Measurements from ENCODE around the gene CAMK1. TPM values are rescaled to one million over a fixed set of nuclear protein-coding genes. Genes with fewer than 3 reads are reported as not detected.

The CAMK1 gene
- total and polyA plus RNA-seq, 9 of the 15 experiments (the other 6 are each of a cell fraction or from before 2014, with no cell fraction given) = 0.23 to 10.7 (median 6.0) TPM

- TF ChIP-seq MLLT1 (IDR thresholded peaks at IDR 0.05) (no peak), FOSL1 (tag; conservative IDR thresholded peaks at IDR 0.05) (peak; percentile 69), ZNF253 (CRISPR knock-in tag; conservative IDR thresholded peaks at IDR 0.05) (no peak), ZNF507 (tag; conservative IDR thresholded peaks at IDR 0.05) (no peak), BCLAF1 (IDR thresholded peaks at IDR 0.05; ENCODE audit: borderline replicate concordance in 1 of 2, control insufficient read depth in 1 of 2, low read depth in 2 of 2, low read length in 1 of 2) (no peak), POLR2B (IDR thresholded peaks at IDR 0.05; ENCODE audit: low read depth, partially characterized antibody) (peak; percentile 80), ARID3A (IDR thresholded peaks at IDR 0.05; ENCODE audit: borderline replicate concordance, low read depth, low read length) (no peak), DMBX1 (CRISPR knock-in tag; IDR thresholded peaks at IDR 0.05; ENCODE audit: borderline replicate concordance) (0 out of 2 replicates have a peak, but pooled peaks have one; percentile 41), CBFA2T2 (conservative IDR thresholded peaks at IDR 0.05) (no peak), ZNF41 (CRISPR knock-in tag; conservative IDR thresholded peaks at IDR 0.05) (no peak), HES1 (IDR thresholded peaks at IDR 0.05; ENCODE audit: low read depth) (no peak), DLX4 (CRISPR knock-in tag; IDR thresholded peaks at IDR 0.05) (no peak), PHF21A (IDR thresholded peaks at IDR 0.05; ENCODE audit: borderline replicate concordance, low read depth) (peak; percentile 89; the same call in 1 of the 2 replicates), ERF (CRISPR knock-in tag; IDR thresholded peaks at IDR 0.05) (peak; percentile 79; the same call in 1 of the 2 replicates), POLR3G (IDR thresholded peaks at IDR 0.05; ENCODE audit: extremely low read depth, insufficient read length, insufficient replicate concordance) (no peak), E2F5 (CRISPR knock-in tag; IDR thresholded peaks at IDR 0.05) (no peak), ZBTB1 (CRISPR knock-in tag; IDR thresholded peaks at IDR 0.05; ENCODE audit: borderline replicate concordance, low read depth) (peak; percentile 95)
Measured at GRCh38 chr3:9731206-9732079, 38.3 kb downstream of the CAMK1 start, which contains the start of gene BRPF1 (continued).
